Liver (tissue), 3 donors: Measurements from ENCODE around the gene BTBD8.

Experiments
- EGR1 ChIP-seq, 2 donors: IDR thresholded peaks; 2 replicates each; pipeline ENCODE4 v1.6.1; 2016 to 2018; ENCODE audit warnings: antibody characterized with exemption in 2 of 2, low read depth in 2 of 2
- GABPA ChIP-seq, 2 donors: IDR thresholded peaks in 1 of 2; conservative IDR thresholded peaks in 1 of 2; 2 replicates each; pipeline ENCODE4 v1.6.1; 2016; ENCODE audit warnings: antibody characterized with exemption in 2 of 2, mild to moderate bottlenecking in 1 of 2, moderate library complexity in 1 of 2
- HNF4A ChIP-seq, 2 donors: conservative IDR thresholded peaks; 2 replicates each; pipeline ENCODE4 v1.6.1; 2016; ENCODE audit warnings: antibody characterized with exemption in 2 of 2, mild to moderate bottlenecking in 2 of 2
- JUND ChIP-seq, 2 donors: IDR thresholded peaks; 2 replicates each; pipeline ENCODE4 v1.6.1; 2016; ENCODE audit warnings: antibody characterized with exemption in 2 of 2
- RAD21 ChIP-seq, 2 donors: IDR thresholded peaks; 2 replicates each; pipeline ENCODE4 v1.6.1; 2016; ENCODE audit warnings: antibody characterized with exemption in 2 of 2, mild to moderate bottlenecking in 2 of 2
- RXRA ChIP-seq, 2 donors: IDR thresholded peaks; 2 replicates each; pipeline ENCODE4 v1.6.1; 2017 to 2018; ENCODE audit warnings: antibody characterized with exemption in 2 of 2, mild to moderate bottlenecking in 1 of 2
- SP1 ChIP-seq: IDR thresholded peaks from 2 replicates; pipeline ENCODE4 v1.6.1; 2018; ENCODE audit warnings: antibody characterized with exemption, mild to moderate bottlenecking
- TAF1 ChIP-seq: conservative IDR thresholded peaks from 2 replicates; pipeline ENCODE4 v1.6.1; 2016; ENCODE audit warnings: antibody characterized with exemption, mild to moderate bottlenecking
- YY1 ChIP-seq: IDR thresholded peaks from 2 replicates; pipeline ENCODE4 v1.6.1; 2016; ENCODE audit warnings: antibody characterized with exemption, mild to moderate bottlenecking
- TF ChIP-seq, protein P1 (sequence below): fragments of 150-350 bp; IDR thresholded peaks from 2 replicates; pipeline ENCODE4 v1.5.1; 2017; ENCODE audit warnings: improper control_type of control experiment, low read depth, low read length; ENCODE audit not compliant: missing input control
- TF ChIP-seq, protein P2 (sequence below): IDR thresholded peaks from 2 replicates; pipeline ENCODE4 v1.6.1; 2016; ENCODE audit warnings: antibody characterized with exemption, mild to moderate bottlenecking
- TF ChIP-seq, protein P3 (sequence below): IDR thresholded peaks from 2 replicates; pipeline ENCODE4 v1.6.1; 2016; ENCODE audit warnings: antibody characterized with exemption
- donor health status: healthy.
- donor health status: healthy.

DNA sequence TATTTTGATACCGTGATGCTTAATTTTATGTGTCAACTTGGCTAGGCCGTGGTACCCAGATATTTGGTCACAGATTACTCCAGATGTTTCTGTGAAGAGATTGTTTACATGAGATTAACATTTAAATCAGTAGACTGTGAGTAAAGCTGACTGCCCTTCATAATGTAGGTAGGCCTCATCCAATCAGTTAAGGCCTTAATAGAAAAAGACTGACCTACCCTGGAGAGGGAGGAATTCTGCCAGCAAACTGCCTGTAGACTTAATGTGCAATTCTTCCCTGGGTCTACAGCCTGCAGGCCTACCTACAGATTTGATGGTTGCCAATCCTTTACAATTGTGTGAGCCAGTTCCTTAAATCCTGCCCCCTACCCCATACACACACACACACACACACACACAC, 9.3 kb upstream of the BTBD8 start:
- TF ChIP-seq, protein P1, sequence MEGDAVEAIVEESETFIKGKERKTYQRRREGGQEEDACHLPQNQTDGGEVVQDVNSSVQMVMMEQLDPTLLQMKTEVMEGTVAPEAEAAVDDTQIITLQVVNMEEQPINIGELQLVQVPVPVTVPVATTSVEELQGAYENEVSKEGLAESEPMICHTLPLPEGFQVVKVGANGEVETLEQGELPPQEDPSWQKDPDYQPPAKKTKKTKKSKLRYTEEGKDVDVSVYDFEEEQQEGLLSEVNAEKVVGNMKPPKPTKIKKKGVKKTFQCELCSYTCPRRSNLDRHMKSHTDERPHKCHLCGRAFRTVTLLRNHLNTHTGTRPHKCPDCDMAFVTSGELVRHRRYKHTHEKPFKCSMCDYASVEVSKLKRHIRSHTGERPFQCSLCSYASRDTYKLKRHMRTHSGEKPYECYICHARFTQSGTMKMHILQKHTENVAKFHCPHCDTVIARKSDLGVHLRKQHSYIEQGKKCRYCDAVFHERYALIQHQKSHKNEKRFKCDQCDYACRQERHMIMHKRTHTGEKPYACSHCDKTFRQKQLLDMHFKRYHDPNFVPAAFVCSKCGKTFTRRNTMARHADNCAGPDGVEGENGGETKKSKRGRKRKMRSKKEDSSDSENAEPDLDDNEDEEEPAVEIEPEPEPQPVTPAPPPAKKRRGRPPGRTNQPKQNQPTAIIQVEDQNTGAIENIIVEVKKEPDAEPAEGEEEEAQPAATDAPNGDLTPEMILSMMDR, result no peak
- TF ChIP-seq EGR1 (IDR thresholded peaks at IDR 0.05; ENCODE audit: low read depth in 2 of 2), result no peak
- TF ChIP-seq HNF4A (conservative IDR thresholded peaks at IDR 0.05), result no peak
- TF ChIP-seq RAD21 (IDR thresholded peaks at IDR 0.05), result no peak
- TF ChIP-seq TAF1, result no peak
- TF ChIP-seq, protein P2, sequence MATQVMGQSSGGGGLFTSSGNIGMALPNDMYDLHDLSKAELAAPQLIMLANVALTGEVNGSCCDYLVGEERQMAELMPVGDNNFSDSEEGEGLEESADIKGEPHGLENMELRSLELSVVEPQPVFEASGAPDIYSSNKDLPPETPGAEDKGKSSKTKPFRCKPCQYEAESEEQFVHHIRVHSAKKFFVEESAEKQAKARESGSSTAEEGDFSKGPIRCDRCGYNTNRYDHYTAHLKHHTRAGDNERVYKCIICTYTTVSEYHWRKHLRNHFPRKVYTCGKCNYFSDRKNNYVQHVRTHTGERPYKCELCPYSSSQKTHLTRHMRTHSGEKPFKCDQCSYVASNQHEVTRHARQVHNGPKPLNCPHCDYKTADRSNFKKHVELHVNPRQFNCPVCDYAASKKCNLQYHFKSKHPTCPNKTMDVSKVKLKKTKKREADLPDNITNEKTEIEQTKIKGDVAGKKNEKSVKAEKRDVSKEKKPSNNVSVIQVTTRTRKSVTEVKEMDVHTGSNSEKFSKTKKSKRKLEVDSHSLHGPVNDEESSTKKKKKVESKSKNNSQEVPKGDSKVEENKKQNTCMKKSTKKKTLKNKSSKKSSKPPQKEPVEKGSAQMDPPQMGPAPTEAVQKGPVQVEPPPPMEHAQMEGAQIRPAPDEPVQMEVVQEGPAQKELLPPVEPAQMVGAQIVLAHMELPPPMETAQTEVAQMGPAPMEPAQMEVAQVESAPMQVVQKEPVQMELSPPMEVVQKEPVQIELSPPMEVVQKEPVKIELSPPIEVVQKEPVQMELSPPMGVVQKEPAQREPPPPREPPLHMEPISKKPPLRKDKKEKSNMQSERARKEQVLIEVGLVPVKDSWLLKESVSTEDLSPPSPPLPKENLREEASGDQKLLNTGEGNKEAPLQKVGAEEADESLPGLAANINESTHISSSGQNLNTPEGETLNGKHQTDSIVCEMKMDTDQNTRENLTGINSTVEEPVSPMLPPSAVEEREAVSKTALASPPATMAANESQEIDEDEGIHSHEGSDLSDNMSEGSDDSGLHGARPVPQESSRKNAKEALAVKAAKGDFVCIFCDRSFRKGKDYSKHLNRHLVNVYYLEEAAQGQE, result no peak
- no peak for TF ChIP-seq RXRA (IDR thresholded peaks at IDR 0.05)
- TF ChIP-seq SP1, result no peak
- no peak for TF ChIP-seq YY1
- no peak for TF ChIP-seq JUND (IDR thresholded peaks at IDR 0.05)
- TF ChIP-seq, protein P3, sequence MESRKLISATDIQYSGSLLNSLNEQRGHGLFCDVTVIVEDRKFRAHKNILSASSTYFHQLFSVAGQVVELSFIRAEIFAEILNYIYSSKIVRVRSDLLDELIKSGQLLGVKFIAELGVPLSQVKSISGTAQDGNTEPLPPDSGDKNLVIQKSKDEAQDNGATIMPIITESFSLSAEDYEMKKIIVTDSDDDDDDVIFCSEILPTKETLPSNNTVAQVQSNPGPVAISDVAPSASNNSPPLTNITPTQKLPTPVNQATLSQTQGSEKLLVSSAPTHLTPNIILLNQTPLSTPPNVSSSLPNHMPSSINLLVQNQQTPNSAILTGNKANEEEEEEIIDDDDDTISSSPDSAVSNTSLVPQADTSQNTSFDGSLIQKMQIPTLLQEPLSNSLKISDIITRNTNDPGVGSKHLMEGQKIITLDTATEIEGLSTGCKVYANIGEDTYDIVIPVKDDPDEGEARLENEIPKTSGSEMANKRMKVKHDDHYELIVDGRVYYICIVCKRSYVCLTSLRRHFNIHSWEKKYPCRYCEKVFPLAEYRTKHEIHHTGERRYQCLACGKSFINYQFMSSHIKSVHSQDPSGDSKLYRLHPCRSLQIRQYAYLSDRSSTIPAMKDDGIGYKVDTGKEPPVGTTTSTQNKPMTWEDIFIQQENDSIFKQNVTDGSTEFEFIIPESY, result no peak
- no peak for TF ChIP-seq GABPA (IDR thresholded peaks at IDR 0.05 in 1 of 2, conservative IDR thresholded peaks at IDR 0.05 in 1 of 2)
